ENCODE results near the gene TTC39A.
"Not testable (repeated sequence)": the region's sequence is repeated elsewhere in the genome, so short reads cannot be mapped to it uniquely, and the experiment has no call there.

TTC39A gene

GRCh38 chr1:51266791-51267190, 63.6 kb downstream of the TTC39A start:
- no peak for DNase-seq (ENCODE audit: low spot score)

- DNase-seq (ENCODE audit: low spot score), result no peak
These were observed 64.2 kb downstream of the TTC39A start for GRCh38 chr1:51266181-51266580.

DNA sequence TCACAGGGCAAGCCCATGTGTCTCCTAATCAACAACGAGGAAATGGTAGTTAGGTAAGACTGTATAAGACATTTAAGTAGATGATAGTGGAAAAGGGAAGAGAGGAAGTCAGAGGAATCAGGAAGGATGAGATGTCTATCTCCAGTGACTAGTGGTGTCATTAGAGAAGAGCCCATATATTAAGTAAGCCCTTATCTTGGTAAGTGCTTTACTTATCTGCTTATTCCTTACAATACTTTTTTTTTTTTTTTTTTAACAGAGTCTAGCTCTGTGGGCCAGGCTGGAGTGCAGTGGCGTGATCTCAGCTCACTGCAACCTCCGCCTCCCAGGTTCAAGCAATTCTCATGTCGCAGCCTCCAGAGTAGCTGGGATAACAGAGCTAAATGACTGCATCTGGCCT, 64.7 kb downstream of the TTC39A start:
- DNase-seq (ENCODE audit: low spot score), result no peak

DNA sequence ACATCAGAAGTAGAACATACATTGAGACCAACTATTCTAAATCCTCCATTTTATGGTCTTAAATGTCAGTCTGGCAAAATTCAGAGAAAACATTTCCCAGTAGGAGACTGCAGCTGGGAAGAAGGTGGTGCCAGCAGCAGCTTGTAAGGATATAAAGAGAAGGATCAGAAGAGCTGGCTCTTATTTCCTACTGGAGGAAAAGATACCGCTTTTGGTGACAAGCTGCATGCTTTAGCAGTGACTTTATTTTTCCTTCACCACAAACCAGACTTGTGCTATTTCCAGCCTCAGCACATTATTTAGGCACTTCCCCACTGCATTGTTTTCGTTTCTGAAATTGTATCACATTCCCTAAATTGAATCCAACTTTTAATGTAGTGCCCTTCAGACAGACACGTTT, 65.9 kb downstream of the TTC39A start:
- DNase-seq (ENCODE audit: low spot score), result no peak

- DNase-seq (ENCODE audit: low spot score), result no peak
These were observed 67.0 kb downstream of the TTC39A start for GRCh38 chr1:51263147-51263877.

DNA sequence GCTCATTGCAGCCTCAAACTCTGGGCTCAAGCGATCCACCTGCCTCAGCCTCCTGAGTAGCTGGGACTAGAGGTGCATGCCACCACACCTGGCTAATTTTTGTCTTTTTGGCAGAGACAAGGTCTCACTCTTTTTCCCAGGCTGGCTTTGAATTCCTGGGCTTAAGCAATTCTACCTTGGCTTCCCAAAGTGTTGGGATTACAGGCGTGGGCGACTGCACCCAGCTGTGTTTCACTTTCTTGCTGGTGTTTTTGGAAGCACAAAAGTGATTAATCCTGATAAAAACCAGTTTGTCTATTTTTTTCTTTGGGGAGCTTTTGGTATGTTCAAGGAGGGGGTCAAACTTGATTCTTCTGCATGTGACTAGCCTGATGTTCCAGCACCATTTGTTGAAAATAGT, 75.0 kb downstream of the TTC39A start:
- no peak for DNase-seq (ENCODE audit: low spot score)

GRCh38 chr1:51253691-51254090, 76.7 kb downstream of the TTC39A start:
- DNase-seq (ENCODE audit: low spot score), result no peak

DNA sequence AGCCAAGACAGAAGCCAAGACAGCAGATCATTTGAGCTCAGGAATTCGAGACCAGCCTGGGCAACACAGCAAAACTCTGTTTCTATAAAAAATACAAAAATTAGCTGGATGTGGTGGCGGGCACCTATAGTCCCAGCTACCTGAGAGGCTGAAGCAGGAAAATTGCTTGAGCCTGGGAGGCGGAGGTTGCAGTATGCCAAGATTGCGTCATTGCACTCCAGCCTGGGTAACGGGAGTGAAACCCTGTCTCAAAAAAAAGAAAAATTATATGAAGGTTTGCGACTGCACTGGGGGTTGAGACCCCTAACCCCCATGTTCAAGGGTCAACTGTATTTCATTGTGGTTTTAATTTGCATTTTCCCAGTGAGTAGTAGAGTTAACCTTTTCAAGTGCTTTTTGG, 78.0 kb downstream of the TTC39A start:
- DNase-seq (ENCODE audit: low spot score), result no peak

GRCh38 chr1:51251165-51251564, 79.2 kb downstream of the TTC39A start:
- not testable (repeated sequence) for DNase-seq (ENCODE audit: low spot score)

DNA sequence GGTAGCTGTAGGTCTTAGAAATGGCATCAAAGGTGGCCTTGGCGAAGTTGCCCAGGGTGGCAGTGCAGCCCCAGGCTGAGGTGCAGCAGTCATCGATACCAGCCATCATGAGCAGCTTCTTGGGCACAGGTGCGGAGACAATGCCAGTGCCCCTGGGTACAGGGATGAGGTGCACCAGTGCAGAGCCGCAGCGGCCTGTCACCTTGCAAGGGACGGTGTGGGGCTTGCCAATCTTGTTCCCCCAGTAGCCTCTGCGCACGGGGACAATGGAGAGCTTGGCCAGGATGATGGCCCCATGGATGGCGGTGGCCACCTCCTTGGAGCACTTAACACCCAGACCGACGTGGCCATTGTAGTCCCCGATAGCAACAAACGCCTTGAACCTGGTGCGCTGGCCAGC, 79.6 kb downstream of the TTC39A start:
- not testable (repeated sequence) for DNase-seq (ENCODE audit: low spot score)

- DNase-seq (ENCODE audit: low spot score), result no peak
These were observed 80.9 kb downstream of the TTC39A start for GRCh38 chr1:51249445-51249844.

DNA sequence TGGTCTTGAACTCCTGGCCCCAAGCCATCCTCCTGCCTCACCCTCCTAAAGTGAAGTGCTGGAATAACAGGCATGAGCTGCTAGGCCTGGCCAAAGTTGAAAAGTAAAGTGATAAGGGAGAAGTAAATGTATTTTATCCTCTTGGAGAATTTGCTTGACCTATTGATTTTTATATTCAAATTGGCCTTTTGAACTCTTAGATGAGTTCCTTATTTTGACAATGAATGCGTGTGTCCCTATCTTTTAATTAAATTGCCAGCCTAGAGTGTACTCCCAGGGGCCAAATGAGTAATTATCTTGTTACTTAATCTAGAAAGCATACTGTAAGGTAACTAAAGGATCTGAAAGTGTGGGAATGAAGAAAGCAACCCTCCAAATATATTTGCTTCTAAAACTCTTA, 82.9 kb downstream of the TTC39A start:
- DNase-seq (ENCODE audit: low spot score), result no peak

- no peak for DNase-seq (ENCODE audit: low spot score)
These were observed 83.3 kb downstream of the TTC39A start for GRCh38 chr1:51247022-51247421.

DNA sequence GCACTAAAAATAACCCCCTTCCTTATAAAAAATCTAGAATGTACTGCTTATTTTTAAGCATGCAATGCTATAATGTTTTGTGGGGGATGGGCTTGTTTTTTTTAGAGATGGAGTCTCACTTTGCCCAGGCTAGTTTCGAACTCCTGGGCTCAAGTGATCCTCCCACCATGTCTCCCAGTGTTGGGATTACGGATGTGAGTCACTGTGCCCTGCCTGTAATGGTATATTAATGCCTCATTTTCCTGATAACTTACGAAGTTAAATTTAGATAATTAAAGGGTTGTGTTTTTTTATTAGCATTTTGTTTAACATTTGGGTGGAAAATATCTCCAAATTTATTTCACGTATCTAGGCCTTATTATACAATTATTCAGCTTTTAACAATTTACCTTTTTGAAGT, 87.8 kb downstream of the TTC39A start:
- no peak for DNase-seq (ENCODE audit: low spot score)

- no peak for DNase-seq (ENCODE audit: low spot score)
These were observed 89.2 kb downstream of the TTC39A start for GRCh38 chr1:51241119-51241518.

DNA sequence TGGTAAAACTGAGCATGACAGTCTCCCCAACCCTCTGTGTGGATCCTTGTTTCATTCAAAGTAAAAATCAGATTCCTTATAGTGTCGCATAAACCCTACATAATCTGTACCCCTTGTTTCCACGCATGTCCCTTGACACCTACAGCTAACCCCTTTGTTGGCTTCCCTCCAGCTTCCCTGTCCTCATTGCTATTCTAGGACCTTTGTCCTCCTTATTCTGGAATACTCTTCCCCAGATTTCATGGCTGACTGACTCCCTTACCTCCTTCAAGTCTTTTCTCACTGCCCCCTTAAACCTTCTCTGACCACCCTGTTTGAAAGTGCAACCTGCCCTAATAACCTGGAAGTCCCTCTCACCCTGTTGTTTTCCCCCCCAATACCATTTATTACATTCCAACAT, 90.3 kb downstream of the TTC39A start:
- DNase-seq (ENCODE audit: low spot score), result no peak

GRCh38 chr1:51238034-51238403, 92.3 kb downstream of the TTC39A start:
- no peak for DNase-seq (ENCODE audit: low spot score)

GRCh38 chr1:51237351-51238033, 92.9 kb downstream of the TTC39A start:
- DNase-seq (ENCODE audit: low spot score), result peak; percentile 52
